GM10266 (cell line): Measurements from ENCODE around the gene EIF3M.
A peak's percentile ranks its signal among the peaks of the same experiment; 100 is the strongest.

ENCODE experiments used
- DNase-seq: peaks from one replicate; pipeline ENCODE4 v3.0.0; 2012; ENCODE audit errors: extremely low spot score
- TF ChIP-seq, protein P1 (sequence below): IDR thresholded peaks from 2 replicates; pipeline ENCODE4 v1.5.1; 2012; ENCODE audit warnings: mild to moderate bottlenecking, low read depth; ENCODE audit not compliant: control insufficient read depth, insufficient read depth; ENCODE audit errors: missing control alignments

EIF3M gene

GRCh38 chr11:32574421-32574820, 9.2 kb upstream of the EIF3M start:
- no peak for DNase-seq
- TF ChIP-seq, protein P1, sequence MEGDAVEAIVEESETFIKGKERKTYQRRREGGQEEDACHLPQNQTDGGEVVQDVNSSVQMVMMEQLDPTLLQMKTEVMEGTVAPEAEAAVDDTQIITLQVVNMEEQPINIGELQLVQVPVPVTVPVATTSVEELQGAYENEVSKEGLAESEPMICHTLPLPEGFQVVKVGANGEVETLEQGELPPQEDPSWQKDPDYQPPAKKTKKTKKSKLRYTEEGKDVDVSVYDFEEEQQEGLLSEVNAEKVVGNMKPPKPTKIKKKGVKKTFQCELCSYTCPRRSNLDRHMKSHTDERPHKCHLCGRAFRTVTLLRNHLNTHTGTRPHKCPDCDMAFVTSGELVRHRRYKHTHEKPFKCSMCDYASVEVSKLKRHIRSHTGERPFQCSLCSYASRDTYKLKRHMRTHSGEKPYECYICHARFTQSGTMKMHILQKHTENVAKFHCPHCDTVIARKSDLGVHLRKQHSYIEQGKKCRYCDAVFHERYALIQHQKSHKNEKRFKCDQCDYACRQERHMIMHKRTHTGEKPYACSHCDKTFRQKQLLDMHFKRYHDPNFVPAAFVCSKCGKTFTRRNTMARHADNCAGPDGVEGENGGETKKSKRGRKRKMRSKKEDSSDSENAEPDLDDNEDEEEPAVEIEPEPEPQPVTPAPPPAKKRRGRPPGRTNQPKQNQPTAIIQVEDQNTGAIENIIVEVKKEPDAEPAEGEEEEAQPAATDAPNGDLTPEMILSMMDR: no peak

GRCh38 chr11:32575070-32575469, 8.6 kb upstream of the EIF3M start:
- no peak for DNase-seq
- TF ChIP-seq, protein P1: no peak

- TF ChIP-seq, protein P1: no peak
- DNase-seq: no peak
Observed at GRCh38 chr11:32576456-32576855, 7.2 kb upstream of the EIF3M start.

DNA sequence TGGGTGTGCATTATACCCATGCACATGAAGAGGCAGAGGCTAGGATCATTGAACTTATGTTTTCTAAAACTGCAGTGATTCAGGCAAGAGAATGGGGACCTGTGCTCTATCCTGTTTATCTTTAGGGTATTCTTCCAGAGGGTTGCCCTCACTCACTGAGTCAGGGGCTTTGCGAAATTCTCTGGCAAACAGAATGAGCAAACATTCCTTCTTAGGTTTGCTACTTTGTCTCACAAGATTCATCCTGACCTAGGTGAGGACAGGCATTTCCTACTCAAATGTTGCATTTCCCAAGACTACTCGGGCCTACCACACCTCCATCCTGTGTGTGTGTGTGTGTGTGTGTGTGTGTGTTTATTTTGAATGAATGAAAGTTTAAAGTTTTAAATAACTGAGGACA, 2.7 kb upstream of the EIF3M start:
- no peak for DNase-seq
- TF ChIP-seq, protein P1: no peak

GRCh38 chr11:32581556-32581955, 2.1 kb upstream of the EIF3M start:
- TF ChIP-seq, protein P1: no peak
- DNase-seq: no peak

DNA sequence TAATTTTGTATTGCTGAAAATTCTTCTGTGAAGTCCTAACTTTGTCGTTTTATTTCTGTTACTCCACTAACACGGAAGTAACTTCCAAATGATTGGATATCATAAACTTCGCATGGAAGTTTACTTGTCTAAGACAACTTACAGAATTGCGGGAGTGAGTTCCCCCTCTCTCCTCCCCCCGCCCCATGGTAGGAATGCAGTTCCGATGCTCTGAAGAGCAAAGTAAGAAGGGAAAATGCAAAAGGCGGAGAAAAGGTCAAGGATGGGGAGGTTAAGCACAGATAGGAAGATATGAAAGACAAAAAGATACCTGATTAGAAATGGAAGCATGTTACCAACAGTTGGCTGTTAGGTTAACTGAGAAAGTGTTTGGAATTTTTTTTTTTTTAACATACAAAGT, 1.3 kb downstream of the EIF3M start:
- no peak for DNase-seq
- TF ChIP-seq, protein P1: no peak

GRCh38 chr11:32586576-32587190, 3.1 kb downstream of the EIF3M start:
- no peak for DNase-seq
- TF ChIP-seq, protein P1: peak; percentile 29
